GM11168 (cell line): ENCODE results near the gene ADCY10.
"Not testable (repeated sequence)": the region's sequence is repeated elsewhere in the genome, so short reads cannot be mapped to it uniquely, and the experiment has no call there.

Experiments used
- in situ Hi-C: fragments of 300-500 bp; cut with MboI; formaldehyde crosslinking; loops from one replicate; pipeline ENCODE4 v1.12.0; 2022; ENCODE audit warnings: low sequenced_read_pairs; ENCODE audit not compliant: unreplicated experiment

ADCY10 gene

GRCh38 chr1:167863191-167863920 lies 50.6 kb downstream of the ADCY10 start:
- in situ Hi-C loops, result not testable (repeated sequence)

- in situ Hi-C loops, result no loop called here
Observed at GRCh38 chr1:167862432-167863076, 51.4 kb downstream of the ADCY10 start.

- in situ Hi-C loops, result no loop called here
Observed at GRCh38 chr1:167861664-167862381, 52.1 kb downstream of the ADCY10 start.

GRCh38 chr1:167860231-167860923 lies 53.6 kb downstream of the ADCY10 start:
- in situ Hi-C loops, result no loop called here

- in situ Hi-C loops, result no loop called here
Observed at GRCh38 chr1:167856711-167857418, 57.1 kb downstream of the ADCY10 start.

- in situ Hi-C loops, result no loop called here
Observed at GRCh38 chr1:167854184-167854583, 59.8 kb downstream of the ADCY10 start.

- in situ Hi-C loops, result no loop called here
Observed at GRCh38 chr1:167849666-167850065, 64.3 kb downstream of the ADCY10 start.

GRCh38 chr1:167842872-167843271 lies 71.1 kb downstream of the ADCY10 start:
- in situ Hi-C loops, result no loop called here

GRCh38 chr1:167841530-167841929 lies 72.4 kb downstream of the ADCY10 start:
- in situ Hi-C loops, result no loop called here

- in situ Hi-C loops, result no loop called here
Observed at GRCh38 chr1:167839009-167839408, 74.9 kb downstream of the ADCY10 start.

GRCh38 chr1:167837326-167837725 lies 76.6 kb downstream of the ADCY10 start:
- in situ Hi-C loops, result no loop called here

- in situ Hi-C loops, result no loop called here
Observed at GRCh38 chr1:167836197-167836596, 77.7 kb downstream of the ADCY10 start.

GRCh38 chr1:167833904-167834303 lies 80.0 kb downstream of the ADCY10 start:
- in situ Hi-C loops, result no loop called here

- in situ Hi-C loops, result no loop called here
Observed at GRCh38 chr1:167832693-167833092, 81.2 kb downstream of the ADCY10 start.

GRCh38 chr1:167830668-167831067 lies 83.3 kb downstream of the ADCY10 start:
- in situ Hi-C loops, result not testable (repeated sequence)

GRCh38 chr1:167829868-167830267 lies 84.1 kb downstream of the ADCY10 start:
- in situ Hi-C loops, result no loop called here

GRCh38 chr1:167826127-167826526 lies 87.8 kb downstream of the ADCY10 start:
- in situ Hi-C loops, result no loop called here

GRCh38 chr1:167825419-167826079 lies 88.4 kb downstream of the ADCY10 start:
- in situ Hi-C loops, result no loop called here

- in situ Hi-C loops, result no loop called here
Observed at GRCh38 chr1:167824163-167824794, 89.7 kb downstream of the ADCY10 start.
